ENCODE measurements around the gene EBF3.

Gene EBF3

GRCh38 chr10:129825826-129826225, 138.2 kb downstream of the EBF3 start:
- DNase-seq = no peak

GRCh38 chr10:129825221-129825620, 138.9 kb downstream of the EBF3 start:
- DNase-seq = no peak

- no peak for DNase-seq
Observed at GRCh38 chr10:129820451-129820850, 143.6 kb downstream of the EBF3 start.

GRCh38 chr10:129816656-129817045, 147.4 kb downstream of the EBF3 start:
- no peak for DNase-seq

GRCh38 chr10:129815898-129816655, 148.0 kb downstream of the EBF3 start:
- DNase-seq = no peak

- no peak for DNase-seq
Observed at GRCh38 chr10:129814681-129815646, 149.1 kb downstream of the EBF3 start.

- no peak for DNase-seq
Observed at GRCh38 chr10:129812398-129812797, 151.7 kb downstream of the EBF3 start.

GRCh38 chr10:129811208-129811607, 152.9 kb downstream of the EBF3 start:
- no peak for DNase-seq

GRCh38 chr10:129809841-129810240, 154.2 kb downstream of the EBF3 start:
- no peak for DNase-seq

GRCh38 chr10:129809431-129809830, 154.6 kb downstream of the EBF3 start:
- no peak for DNase-seq

- no peak for DNase-seq
Observed at GRCh38 chr10:129808092-129808983, 155.7 kb downstream of the EBF3 start.

- DNase-seq = no peak
Observed at GRCh38 chr10:129807211-129807610, 156.9 kb downstream of the EBF3 start.

GRCh38 chr10:129800796-129801340, 163.2 kb downstream of the EBF3 start:
- DNase-seq = no peak

- no peak for DNase-seq
Observed at GRCh38 chr10:129799942-129800341, 164.1 kb downstream of the EBF3 start.

GRCh38 chr10:129796710-129797420, 167.2 kb downstream of the EBF3 start:
- no peak for DNase-seq

GRCh38 chr10:129793996-129794395, 170.1 kb downstream of the EBF3 start:
- no peak for DNase-seq

- no peak for DNase-seq
Observed at GRCh38 chr10:129793479-129793878, 170.6 kb downstream of the EBF3 start.

GRCh38 chr10:129792864-129793263, 171.2 kb downstream of the EBF3 start:
- DNase-seq = no peak

GRCh38 chr10:129792141-129792540, 171.9 kb downstream of the EBF3 start:
- no peak for DNase-seq

GRCh38 chr10:129790715-129791446, 173.2 kb downstream of the EBF3 start:
- DNase-seq = no peak

GRCh38 chr10:129788215-129788614, 175.9 kb downstream of the EBF3 start:
- no peak for DNase-seq

All from CD4-positive, alpha-beta T cell treated with Interleukin-17A for 4 hours (primary cell).